HG02759 (cell line): ENCODE measurements around the gene ACADVL.

Source experiments
- ATAC-seq: cut with Tn5 transposase; IDR thresholded peaks from one replicate; pipeline ENCODE4 v1.9.1; 2021; ENCODE audit warnings: mild to moderate bottlenecking, moderate library complexity; ENCODE audit not compliant: unreplicated experiment

The ACADVL gene

DNA sequence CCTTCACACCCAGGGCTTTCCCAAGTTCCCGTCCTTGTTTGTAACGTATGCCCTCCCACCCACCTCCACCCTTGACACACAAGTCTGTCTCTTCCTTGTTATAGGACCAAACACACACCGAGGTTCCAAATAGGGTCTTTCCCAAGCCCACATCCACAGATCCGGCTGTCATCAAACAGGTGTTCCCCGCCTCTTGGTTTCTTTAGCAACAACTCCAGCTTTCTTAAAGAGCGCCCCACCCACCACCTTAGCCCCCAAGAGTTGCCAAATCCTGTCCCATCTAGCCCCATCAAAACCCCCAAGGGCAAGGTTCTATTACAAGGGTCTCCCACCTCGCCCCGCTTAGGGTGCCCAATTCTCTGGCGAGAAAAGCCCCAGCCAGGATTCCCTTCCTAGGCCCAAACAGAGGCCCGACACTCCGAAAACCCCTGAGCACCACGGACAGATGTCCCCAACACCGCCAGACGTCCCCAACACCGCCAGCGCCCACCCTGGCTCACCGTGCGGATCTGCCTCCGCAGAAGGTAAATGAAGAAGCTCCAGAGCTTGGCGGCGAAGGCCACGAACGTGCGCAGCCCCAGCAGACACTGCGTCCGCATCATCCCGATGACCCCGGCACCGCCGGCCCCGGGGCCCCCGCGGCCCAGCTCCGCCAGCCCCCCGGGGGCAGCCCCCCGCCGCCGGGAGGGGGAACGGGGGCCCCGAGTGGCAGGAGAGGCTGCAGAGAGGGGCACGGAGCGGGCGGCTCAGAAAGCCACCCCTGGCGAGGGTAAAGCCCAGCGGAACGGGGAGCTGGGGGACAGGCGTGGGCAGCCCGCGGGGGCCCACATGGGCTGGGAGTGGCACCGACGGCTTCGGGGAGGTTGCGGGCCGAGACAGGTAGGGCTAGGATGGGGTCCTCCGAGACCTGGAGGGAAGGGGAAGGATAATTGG lies 31.2 kb downstream of the ACADVL start:
- no peak for ATAC-seq

DNA sequence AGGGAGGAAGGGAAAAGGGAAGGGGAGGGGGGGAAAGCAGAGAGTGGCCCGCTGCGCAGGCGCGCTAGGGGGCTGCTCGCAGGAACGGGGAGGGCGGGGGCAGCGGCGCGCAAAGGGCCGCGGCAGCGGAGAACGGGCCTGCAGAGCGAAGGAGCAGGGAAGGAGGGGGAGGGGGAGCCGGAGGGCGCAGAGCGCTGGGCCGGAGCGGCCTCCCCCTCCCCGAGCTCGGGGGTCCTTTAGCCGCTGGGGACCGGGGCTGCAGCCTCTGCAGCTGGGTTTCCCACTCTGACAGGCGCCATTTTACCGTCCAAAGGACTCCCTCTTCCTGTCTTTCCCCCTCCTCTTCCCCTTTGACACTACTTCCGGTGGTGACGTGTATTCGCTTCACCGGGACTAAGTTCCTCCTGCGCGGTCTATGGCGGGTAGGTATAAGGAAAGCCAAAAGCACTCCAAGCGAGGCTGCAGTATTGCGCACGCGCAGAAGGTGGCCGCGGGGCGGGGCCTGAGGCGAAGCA lies 32.0 kb downstream of the ACADVL start, which contains the start of gene CTDNEP1:
TSS of gene CTDNEP1 (minus strand) at position 74 of the 515 bp plus-strand sequence. CDS start 438 bp downstream, outside the sequence.
- ATAC-seq, result peak; percentile 78

DNA sequence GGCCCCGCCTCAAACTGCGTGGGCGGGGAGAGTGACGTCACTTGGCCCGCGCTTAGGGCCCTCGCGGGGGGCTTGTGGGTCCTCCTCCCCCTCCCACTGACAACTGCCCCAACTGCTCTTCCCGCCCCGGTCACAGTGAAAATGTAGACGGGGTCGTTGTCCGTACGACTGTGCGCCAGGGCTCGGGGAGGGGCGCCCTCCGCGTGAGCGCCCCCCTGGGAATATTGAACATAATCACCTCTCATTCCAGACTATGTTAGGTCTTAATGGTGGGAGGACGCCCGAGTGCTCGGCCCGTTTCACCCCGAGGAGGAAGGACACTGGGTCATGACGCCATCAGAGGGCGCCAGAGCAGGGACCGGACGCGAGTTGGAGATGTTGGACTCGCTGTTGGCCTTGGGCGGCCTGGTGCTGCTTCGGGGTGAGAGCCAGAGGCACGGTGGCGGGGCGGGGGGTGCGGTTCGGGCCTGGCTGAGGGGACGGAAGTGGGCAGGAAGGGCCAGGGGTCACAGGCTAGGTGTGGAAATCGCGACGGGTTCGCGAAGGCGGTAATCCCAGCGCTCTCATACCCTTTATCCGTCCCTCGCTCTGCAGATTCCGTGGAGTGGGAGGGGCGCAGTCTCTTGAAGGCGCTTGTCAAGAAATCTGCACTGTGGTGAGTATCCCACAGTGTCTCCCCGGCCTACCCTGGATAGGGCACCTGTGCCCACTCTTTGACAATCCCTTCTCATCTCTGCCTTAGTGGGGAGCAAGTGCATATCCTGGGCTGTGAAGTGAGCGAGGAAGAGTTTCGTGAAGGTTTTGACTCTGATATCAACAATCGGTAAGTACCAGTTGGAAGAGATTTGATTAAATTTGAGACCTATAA lies 32.7 kb downstream of the ACADVL start, which contains the start of gene ELP5:
TSS of gene ELP5 (plus strand) at position 40 of the 868 bp plus-strand sequence. CDS start at position 376, 336 bp downstream.
- peak; percentile 63 for ATAC-seq

DNA sequence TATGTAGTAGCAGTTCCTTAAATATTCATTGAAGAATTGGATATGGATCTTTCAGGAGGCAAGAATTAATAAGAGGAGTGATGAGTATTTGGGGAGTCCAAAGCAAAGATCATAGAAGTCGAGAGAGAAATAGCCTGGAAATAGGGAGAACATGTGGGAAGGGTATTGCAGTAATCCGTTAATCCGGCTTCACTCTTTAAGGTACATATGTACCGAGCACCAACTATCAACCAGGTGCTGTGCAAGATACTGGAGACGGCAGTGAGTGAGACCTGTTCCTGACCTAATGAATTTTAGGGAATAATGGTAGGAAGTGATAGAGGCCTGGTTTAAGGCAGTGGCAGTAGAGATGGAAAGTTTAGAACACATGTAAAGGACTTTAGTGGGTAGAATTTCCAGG lies 33.3 kb downstream of the ACADVL start:
- no peak for ATAC-seq

DNA sequence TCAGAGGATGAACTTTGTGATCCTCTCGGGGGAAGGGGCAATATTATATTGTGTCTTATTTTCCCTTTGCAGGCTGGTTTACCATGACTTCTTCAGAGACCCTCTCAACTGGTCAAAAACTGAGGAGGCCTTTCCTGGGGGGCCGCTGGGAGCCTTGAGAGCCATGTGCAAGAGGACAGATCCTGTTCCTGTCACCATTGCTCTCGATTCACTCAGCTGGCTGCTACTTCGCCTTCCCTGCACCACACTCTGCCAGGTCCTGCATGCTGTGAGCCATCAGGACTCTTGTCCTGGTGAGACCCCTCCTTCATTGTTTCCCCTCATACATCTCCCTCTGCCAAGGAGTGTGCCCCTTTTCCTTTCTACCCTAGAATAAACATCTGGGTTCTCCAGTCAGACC lies 34.8 kb downstream of the ACADVL start:
- no peak for ATAC-seq

DNA sequence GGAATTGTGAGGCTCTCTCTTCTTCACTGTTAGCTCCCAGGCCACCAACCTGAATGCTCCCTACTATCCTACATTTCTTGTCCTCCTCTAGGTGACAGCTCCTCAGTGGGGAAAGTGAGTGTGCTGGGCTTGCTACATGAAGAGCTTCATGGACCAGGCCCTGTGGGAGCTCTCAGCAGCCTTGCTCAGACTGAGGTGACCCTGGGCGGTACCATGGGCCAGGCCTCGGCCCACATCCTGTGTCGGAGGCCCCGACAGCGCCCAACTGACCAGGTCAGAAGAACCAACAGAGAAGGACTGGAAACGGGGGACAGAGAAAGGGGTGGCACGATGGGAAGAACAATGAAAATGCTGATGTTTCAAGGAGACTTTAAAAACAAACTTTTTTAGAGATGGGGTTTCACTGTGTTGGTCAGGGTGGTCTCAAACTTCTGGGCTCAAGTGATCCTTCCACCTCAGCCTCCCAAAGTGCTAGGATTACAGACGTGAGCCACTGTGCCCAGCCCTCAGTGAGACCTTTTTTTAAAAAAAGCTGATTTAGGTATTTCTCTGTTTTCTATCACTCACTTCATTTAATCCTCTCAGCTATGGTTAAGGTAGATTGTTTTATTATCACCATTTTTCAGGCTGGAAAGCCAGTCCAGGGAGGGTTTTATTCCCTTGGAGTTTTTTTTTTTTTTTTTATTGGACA lies 37.2 kb downstream of the ACADVL start:
- no peak for ATAC-seq

DNA sequence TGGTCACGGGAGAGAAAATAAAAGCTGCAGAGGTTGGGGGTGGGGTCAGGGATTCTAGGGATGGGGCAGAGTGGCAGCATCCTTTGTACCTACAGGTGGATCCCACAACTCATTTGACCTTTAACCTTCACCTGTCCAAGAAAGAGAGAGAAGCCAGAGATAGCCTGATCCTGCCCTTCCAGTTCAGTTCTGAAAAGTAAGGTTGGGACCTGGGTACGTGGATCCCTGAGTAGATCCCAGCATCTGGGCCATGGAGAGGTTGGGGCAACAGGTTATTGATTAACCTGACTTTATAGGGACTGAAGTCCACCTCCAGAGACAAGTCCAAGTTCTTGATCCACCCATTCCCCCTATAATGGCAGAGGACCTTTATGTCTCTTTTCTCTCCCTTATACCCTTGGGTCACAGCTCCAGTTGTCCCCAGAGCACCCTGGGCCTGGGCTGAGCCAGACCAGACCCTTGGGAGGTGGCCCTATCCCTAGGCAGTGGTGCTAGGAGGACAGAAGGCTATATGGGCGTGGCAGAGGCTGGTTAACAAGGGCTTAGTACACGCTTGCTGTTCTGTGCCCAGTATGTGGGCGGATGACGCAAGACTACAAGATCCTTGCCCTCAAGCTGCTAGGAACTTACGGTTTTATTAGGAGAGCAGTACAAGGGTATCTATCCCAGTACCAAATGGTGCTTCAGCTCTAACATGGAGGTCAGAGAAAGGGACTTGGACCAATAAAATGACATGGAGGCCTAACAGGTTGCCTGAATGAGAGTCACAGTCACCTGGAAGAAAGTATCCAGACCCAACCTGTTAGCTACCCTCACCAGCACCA lies 39.2 kb downstream of the ACADVL start:
- ATAC-seq, result no peak

DNA sequence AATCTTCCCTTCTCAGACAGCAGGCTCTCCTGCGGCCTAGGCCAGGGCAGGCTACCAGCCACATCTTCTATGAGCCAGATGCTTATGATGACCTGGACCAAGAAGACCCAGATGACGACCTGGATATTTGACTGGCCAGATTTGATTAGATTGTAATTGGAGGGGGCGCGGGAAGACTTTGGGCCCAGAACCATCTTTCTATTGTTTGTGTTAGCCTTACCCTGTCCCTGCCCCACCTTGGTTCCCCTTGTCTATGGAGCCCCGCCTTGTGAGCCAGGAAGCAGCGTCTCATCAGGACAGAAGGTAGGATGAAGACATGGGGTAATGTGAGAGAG lies 39.8 kb downstream of the ACADVL start:
- no peak for ATAC-seq

DNA sequence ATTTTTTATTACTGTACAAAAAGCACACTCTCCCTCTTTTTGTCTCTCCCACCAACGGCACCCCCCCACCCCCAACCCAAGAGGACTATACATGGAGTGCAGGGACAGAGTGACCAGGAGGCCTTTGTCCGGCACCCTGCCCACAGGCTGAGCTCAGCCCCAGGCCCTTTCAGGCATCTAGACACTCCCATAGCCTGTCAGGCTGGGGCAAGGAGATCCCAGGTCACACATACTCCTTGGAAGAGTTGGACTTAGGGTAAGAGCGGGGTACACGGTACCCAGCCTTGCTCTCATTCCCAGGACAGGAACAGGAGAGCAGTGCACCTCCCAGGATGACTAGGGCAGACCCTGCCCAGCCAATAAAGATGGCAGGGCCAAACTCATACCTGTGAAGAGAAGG lies 40.4 kb downstream of the ACADVL start:
- ATAC-seq, result no peak

DNA sequence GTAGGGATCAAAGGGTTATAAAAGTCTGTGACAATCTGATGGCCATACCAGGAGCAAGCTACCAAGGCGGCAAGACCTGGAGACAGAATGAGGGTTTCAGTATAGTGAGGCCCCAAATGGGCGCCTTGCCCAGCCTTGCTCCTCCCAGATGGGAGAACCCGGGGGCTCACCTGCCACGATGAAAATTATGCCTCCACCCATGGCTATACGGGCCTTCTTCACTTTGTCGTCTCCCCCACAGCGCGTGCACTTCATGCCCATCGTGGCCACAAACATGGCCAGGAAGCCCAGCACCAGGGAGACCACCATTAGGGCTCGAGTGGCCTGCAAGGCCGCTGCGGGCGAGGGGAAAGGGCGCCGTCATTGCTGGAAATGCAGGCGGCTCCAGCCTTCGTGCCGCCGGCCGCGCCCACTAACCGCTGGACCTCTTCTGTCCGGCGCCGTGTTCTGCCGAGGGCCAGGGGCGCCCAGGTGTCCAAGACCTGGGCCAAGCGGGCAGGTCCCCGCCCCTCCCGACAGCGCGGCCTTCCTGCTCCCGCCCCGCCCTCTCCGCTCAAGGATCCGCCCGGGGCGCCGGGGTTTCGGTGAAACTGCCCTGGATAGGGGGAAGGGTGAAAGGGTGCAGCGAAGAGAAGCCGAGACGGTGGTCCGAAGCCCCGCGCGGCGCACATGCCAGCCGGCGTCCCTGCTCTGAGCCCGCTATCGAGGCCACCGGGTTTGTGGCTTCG lies 41.1 kb downstream of the ACADVL start:
- no peak for ATAC-seq

DNA sequence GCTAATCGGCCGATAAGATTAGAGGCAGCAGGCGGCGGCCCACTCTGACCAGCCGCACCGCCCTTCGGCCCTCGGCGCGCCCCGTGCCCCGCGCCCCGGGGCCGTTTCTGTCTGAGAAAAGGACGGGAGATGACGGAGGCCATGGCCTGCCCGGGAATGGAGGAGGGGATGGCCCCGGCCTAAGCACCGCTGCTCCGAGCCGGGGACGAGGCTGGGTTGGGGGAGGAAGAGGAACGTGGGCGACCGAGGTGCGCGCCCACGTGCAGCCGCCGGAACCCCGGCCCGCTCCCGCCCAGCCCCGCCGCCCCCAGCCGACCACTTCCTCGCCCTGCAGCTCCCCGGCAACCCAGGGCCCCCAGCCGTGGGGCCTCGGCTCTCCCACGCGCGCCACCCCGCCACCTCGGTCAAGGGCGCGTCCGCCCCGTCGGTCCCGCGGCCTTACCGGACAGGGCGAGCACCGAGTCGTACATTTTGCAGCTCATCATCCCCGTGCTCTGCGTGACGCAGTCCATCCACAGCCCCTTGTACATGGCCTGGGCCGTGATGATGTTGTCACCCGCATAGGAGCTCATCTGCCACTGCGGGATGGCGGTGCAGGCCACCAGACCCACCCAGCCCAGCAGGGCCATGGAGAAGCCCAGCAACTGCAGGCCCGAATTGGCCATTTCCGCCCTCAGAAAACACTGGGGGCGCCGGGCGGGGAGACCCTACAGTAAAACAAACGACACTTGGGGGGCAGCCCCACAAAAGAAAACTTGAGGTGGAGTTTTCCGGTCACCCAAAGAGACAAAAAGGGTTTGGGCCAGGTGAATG lies 41.8 kb downstream of the ACADVL start:
- ATAC-seq, result no peak

DNA sequence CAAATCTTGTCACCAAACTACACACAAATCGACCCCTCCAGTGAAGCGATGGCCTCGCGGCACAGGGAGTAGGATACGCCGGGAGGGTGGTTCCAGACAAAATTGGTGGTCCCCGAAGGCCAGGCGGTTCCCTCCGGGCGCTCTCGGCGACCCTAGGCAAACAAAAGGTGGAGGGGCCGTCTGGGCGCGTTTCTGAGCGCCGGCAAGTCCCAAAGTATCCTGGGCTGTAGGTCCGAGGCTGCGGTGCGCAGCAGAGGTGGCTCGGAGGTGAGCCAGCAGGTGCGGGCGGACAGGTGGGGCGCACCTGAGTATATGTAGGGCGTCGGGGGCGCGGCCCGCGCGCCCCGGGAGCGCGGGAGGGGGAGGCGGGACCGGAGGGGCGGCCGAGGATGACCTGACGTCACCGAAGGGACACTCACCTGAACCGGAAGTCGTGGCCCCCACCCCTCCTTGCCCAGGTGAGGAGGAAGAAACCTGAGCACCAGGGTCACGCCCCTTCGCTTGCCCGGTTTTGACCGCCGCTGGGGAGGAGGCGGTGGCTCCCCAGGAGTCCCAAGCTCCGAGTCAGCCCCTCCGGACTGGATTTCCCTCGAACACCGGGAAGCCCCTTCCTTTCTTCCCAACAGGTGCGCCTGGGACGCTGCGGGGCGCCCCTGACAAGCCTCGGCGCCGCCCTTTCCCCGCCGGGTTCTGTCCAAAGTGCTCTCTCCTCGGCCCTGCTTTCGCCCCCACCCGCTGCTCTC lies 42.6 kb downstream of the ACADVL start, which contains the start of gene CLDN7:
TSS of gene CLDN7 (minus strand) at position 287 of the 743 bp plus-strand sequence. CDS start 435 bp downstream, outside the sequence.
- ATAC-seq, result no peak

DNA sequence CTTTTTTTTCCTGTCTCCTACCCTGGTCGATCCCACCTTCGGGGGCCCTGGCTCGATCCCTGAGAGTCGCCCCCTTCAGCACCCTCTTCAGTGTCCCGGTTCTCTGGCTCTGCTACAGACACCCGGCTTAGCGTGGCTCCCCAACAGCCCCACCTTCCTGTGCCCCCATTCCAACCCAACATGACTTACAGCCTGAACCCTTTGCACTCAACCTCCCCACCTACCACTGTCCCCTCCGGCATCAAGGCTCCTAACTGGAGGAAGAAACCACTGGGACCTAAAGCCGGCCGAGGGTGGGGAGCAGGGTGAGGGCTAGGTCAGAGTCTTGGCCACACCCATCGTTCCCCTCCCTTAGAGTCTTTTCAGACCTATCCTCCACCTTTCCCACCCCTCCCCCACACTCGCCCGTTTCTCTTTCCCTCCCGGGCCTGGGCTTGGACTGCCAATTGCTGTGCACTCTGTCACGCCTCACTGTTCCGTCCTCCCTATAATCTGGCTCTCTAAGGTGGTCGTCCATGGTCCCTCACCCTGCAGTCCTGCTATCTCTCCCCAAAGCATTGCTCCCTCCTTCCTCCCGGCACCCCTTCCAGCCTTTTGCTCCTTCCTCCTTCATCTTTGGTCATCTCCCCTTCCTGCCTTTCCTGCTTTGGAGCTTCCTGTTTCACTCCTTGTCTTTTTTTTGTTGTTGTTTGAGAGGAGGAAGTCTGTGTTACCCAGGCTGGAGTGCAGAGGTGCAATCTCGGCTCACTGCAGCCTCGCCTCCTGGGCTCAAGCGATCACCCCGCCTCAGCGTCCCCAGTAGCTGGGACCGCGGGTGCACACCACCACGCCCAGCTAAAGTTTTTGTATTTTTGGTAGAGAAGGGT lies 43.4 kb downstream of the ACADVL start:
- no peak for ATAC-seq

DNA sequence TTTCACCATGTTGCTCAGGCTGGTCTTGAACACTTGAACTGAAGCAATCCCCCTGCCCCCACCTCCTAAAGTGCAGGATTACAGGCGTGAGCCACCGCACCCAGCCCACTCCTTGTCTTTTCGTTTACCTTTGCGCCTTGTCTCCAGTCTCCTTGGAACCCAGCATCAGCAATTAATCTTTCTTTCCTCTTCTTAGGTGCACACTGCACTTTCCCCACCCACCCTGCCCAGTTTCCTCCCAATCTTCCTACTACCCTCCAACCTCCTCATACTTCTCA lies 44.0 kb downstream of the ACADVL start:
- no peak for ATAC-seq

DNA sequence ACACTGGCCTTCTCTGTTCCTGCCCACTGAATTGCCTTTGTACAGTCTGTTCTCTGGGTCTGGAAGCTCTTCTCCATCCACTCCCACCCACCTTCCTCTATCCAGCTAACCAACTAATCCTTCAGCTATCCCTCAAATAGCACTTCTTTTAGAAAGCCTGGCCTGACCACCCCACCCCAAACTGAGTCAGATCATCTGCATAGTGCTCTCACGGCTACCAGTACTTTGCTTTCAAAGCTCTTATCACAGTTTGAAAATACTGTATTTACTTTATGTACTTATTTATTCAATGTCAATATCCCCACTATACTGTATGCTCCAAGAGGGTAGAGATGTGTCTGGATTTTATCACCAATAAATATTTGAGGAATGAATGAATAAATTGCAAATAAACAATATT lies 47.0 kb downstream of the ACADVL start:
- ATAC-seq, result no peak
